K562 (cell line): Measurements from ENCODE around the gene LY6G6F. TPM values are rescaled to one million over a fixed set of nuclear protein-coding genes. Genes with fewer than 3 reads are reported as not detected.

Experiments
- BCOR ChIP-seq: fragments of 450-650 bp; IDR thresholded peaks from 2 replicates; pipeline ENCODE4 v1.6.1; 2016
- BHLHE40 ChIP-seq: IDR thresholded peaks from 2 replicates; pipeline ENCODE4 v1.6.1; 2011; ENCODE audit warnings: low read length, improper control_type of control experiment
- CEBPG ChIP-seq, 3 experiments: fragments of 200-800 bp in 1 of 3; sonication (Bioruptor generic) in 1 of 3; sonication (generic) in 1 of 3; formaldehyde crosslinking in 1 of 3; IDR thresholded peaks in 2 of 3; conservative IDR thresholded peaks in 1 of 3; 2 replicates each; pipeline versions ENCODE4 v1.6.1 to v1.8.0; 2016 to 2022; ENCODE audit warnings: missing compliant biosample characterization in 2 of 3, missing genetic modification characterization in 2 of 3, mild to moderate bottlenecking in 1 of 3, missing genetic modification reagents in 1 of 3
- EHMT2 ChIP-seq: fragments of 450-650 bp; IDR thresholded peaks from 2 replicates; pipeline ENCODE4 v1.6.1; 2018; ENCODE audit warnings: antibody characterized with exemption
- FOXP1 ChIP-seq: sonication (generic); formaldehyde crosslinking; IDR thresholded peaks from 2 replicates; pipeline ENCODE4 v1.8.0; 2022; ENCODE audit warnings: mild to moderate bottlenecking, missing genetic modification reagents
- MCM2 ChIP-seq: fragments of 450-650 bp; IDR thresholded peaks from 2 replicates; pipeline ENCODE4 v1.6.1; 2017; ENCODE audit warnings: low read depth, mild to moderate bottlenecking
- SIX5 ChIP-seq, 2 experiments: IDR thresholded peaks; 2 replicates each; pipeline ENCODE4 v1.6.1; 2011; ENCODE audit warnings: low read length in 2 of 2, borderline replicate concordance in 1 of 2, low read depth in 1 of 2, mild to moderate bottlenecking in 1 of 2, moderate library complexity in 1 of 2; ENCODE audit not compliant: insufficient read depth in 1 of 2
- SMAD3 ChIP-seq: fragments of 450-650 bp; formaldehyde crosslinking; conservative IDR thresholded peaks from 2 replicates; pipeline ENCODE4 v1.4.0; 2020; ENCODE audit warnings: mild to moderate bottlenecking
- STAT5A ChIP-seq: IDR thresholded peaks from 2 replicates; pipeline ENCODE4 v1.6.1; 2012; ENCODE audit warnings: low read length, inconsistent platforms, borderline replicate concordance
- THRAP3 ChIP-seq: fragments of 450-650 bp; IDR thresholded peaks from 2 replicates; pipeline ENCODE4 v1.6.1; 2016; ENCODE audit warnings: mild to moderate bottlenecking, inconsistent platforms, borderline replicate concordance
- ZNF224 ChIP-seq: sonication (generic); formaldehyde crosslinking; IDR thresholded peaks from 2 replicates; pipeline ENCODE4 v1.8.0; 2022; ENCODE audit warnings: mild to moderate bottlenecking, missing genetic modification reagents
- ZNF316 ChIP-seq: fragments of 450-650 bp; IDR thresholded peaks from 2 replicates; pipeline ENCODE4 v1.6.1; 2016
- polyA plus RNA-seq, 8 experiments: library from polyadenylated mRNA; depleted of rRNA in 4 of 8; stranded (reverse) in 5 of 8; unstranded in 3 of 8; fragments of >200 nt; fragmentation: Nextera tagmentation in 2 of 8; fragmentation: Illumina TruSeq in 1 of 8; extraction: Ambion mirVana in 2 of 8; extraction: Trizol in 1 of 8; gene quantifications; 2 replicates each; pipeline versions ENCODE4 v1.2.1 to v1.2.3, GENCODE V29; 2011 to 2014; ENCODE audit warnings: inconsistent platforms in 1 of 8, missing spikeins in 1 of 8
- total RNA-seq, 7 experiments: library from RNA; depleted of rRNA in 6 of 7; stranded (reverse); fragments of >200 nt in 6 of 7; fragmentation: Illumina TruSeq in 2 of 7; extraction: Trizol in 2 of 7; gene quantifications; 2 replicates each; pipeline versions ENCODE4 v1.2.1 to v1.2.3, GENCODE V29; 2011 to 2021; ENCODE audit warnings: low replicate concordance in 1 of 7
- TF ChIP-seq, protein P1 (sequence below): fragments of 250-450 bp; sonication (Bioruptor Pico); IDR thresholded peaks from 2 replicates; pipeline ENCODE4 v1.5.0; 2020; ENCODE audit warnings: mild to moderate bottlenecking
- TF ChIP-seq, protein P2 (sequence below): sonication (generic); formaldehyde crosslinking; IDR thresholded peaks from 2 replicates; pipeline ENCODE4 v1.9.0; 2022; ENCODE audit warnings: mild to moderate bottlenecking, missing genetic modification reagents

Gene LY6G6F
- total and polyA plus RNA-seq, 9 of the 15 experiments (the other 6 are each of a cell fraction or from before 2014, with no cell fraction given): 0.14 to 0.50 (median 0.28) TPM; not detected in 2

DNA sequence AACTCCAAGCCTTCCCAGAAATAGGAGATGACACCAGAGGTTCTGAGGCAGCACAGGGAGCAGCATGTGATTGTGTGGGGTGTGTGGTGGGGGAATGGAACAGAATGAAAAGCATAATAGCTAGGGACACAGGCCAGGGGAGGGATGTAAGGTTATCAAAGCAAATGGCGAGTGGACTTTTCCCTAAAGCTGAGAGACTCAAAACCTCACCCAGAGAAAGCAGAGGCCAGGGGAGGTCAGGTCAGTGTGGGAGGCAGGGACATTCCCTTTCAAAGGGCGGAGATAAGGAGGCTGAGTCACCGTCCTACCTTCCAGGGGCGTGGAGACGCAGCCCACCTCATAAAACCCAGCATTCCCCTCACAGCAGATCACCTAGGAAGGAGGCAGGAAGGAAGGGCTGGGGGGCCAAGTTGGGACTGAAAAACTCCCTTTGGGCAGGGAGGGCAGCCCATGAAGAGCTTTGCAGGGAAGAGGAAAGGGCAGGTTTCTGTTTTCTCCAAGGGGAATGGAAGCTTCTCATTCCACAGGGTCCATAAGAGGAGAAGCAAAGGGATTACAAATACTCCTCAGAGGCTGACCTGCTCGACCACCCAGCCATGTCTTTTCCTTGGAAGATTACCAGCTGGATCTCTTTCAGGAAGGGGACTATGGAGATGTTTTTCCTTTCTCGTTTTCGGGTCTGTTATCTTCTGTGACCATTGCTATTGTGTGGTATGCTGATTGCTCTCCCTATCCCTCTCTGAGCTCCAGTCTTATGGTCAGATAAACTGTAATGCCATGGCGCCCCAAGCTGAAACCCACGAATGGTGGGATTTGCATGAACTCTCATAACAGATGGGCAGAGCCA is 16.2 kb upstream of the LY6G6F start (continued):
- TF ChIP-seq BCOR (peak; percentile 96), MCM2 (no peak), SIX5 (IDR thresholded peaks at IDR 0.05; ENCODE audit: borderline replicate concordance in 1 of 2, insufficient read depth in 1 of 2, low read depth in 1 of 2, low read length in 2 of 2) (no peak), CEBPG (CRISPR knock-in tag; IDR thresholded peaks at IDR 0.05) (no peak), CEBPG (tag; conservative IDR thresholded peaks at IDR 0.05 in 1 of 2, IDR thresholded peaks at IDR 0.05 in 1 of 2) (no peak), ZNF316 (peak; percentile 85), STAT5A (peak; percentile 69), SMAD3 (CRISPR knock-in tag) (peak; percentile 75; the same call in 1 of the 2 replicates), EHMT2 (peak; percentile 36; the same call in 1 of the 2 replicates), BHLHE40 (no peak; the same call in 1 of the 2 replicates), THRAP3 (peak; percentile 74; the same call in 1 of the 2 replicates), FOXP1 (no peak), ZNF224 (0 out of 2 replicates have a peak, but pooled peaks have one; percentile 18)
- TF ChIP-seq, protein P1, sequence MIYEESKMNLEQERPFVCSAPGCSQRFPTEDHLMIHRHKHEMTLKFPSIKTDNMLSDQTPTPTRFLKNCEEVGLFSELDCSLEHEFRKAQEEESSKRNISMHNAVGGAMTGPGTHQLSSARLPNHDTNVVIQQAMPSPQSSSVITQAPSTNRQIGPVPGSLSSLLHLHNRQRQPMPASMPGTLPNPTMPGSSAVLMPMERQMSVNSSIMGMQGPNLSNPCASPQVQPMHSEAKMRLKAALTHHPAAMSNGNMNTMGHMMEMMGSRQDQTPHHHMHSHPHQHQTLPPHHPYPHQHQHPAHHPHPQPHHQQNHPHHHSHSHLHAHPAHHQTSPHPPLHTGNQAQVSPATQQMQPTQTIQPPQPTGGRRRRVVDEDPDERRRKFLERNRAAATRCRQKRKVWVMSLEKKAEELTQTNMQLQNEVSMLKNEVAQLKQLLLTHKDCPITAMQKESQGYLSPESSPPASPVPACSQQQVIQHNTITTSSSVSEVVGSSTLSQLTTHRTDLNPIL: no peak
- TF ChIP-seq, protein P2, sequence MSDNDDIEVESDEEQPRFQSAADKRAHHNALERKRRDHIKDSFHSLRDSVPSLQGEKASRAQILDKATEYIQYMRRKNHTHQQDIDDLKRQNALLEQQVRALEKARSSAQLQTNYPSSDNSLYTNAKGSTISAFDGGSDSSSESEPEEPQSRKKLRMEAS: no peak
